ENCODE data around the gene CYGB. TPM values are rescaled to one million over a fixed set of nuclear protein-coding genes. Genes with fewer than 3 reads are reported as not detected.

CYGB gene
- total RNA-seq, 1 experiment from 2014 or later: 0.56 TPM

- Histone ChIP-seq H3K4me3 (ENCODE audit: low read depth, low read length, poor library complexity, severe bottlenecking) (no peak overlapping the region), H3K27ac (ENCODE audit: low read depth, low read length, poor library complexity, severe bottlenecking) (no peak overlapping the region), H3K36me3 (ENCODE audit: insufficient read depth, low read length, poor library complexity, severe bottlenecking) (no peaks in the 10 kb centered on the region), H3K4me1 (ENCODE audit: insufficient read depth, low read length, poor library complexity, severe bottlenecking) (no peaks in the 10 kb centered on the region), H3K9me3 (ENCODE audit: low read depth, low read length, poor library complexity, severe bottlenecking) (no peaks in the 10 kb centered on the region), H3K27me3 (replicated peaks; ENCODE audit: insufficient read depth, low read depth, low read length, poor library complexity) (no peaks in the 10 kb centered on the region)
- no peak for DNase-seq (ENCODE audit: low spot score)
- ChIA-PET POLR2A (ENCODE audit: low non-redundant PET) (no interaction called here), CTCF (no interaction called here)
- TF ChIP-seq, protein P1, sequence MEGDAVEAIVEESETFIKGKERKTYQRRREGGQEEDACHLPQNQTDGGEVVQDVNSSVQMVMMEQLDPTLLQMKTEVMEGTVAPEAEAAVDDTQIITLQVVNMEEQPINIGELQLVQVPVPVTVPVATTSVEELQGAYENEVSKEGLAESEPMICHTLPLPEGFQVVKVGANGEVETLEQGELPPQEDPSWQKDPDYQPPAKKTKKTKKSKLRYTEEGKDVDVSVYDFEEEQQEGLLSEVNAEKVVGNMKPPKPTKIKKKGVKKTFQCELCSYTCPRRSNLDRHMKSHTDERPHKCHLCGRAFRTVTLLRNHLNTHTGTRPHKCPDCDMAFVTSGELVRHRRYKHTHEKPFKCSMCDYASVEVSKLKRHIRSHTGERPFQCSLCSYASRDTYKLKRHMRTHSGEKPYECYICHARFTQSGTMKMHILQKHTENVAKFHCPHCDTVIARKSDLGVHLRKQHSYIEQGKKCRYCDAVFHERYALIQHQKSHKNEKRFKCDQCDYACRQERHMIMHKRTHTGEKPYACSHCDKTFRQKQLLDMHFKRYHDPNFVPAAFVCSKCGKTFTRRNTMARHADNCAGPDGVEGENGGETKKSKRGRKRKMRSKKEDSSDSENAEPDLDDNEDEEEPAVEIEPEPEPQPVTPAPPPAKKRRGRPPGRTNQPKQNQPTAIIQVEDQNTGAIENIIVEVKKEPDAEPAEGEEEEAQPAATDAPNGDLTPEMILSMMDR (conservative IDR thresholded peaks at IDR 0.05; ENCODE audit: low read depth, low read length): no peak
- TF ChIP-seq EZH2 (IDR thresholded peaks at IDR 0.05; ENCODE audit: borderline replicate concordance, low read depth, low read length, poor library complexity, severe bottlenecking): no peak
- no TSS peak for BruUV-seq (replicated peaks)
- intact Hi-C loops (cut with micrococcal nuclease; ENCODE audit: unreplicated experiment): no loop called here
Observed at GRCh38 chr17:76513306-76513692, 24.2 kb downstream of the CYGB start.

GRCh38 chr17:76512366-76513305 is 24.9 kb downstream of the CYGB start:
- CTCF ChIA-PET: interaction anchor here (0.6 kb wide), 1 partner anchor 211 kb away, joined by 4 read pairs; no protein-coding TSS in a partner anchor
- no peaks in the 10 kb centered on the region for H3K27me3 ChIP-seq (replicated peaks; ENCODE audit: insufficient read depth, low read depth, low read length, poor library complexity)
- intact Hi-C loops (cut with micrococcal nuclease; ENCODE audit: unreplicated experiment): no loop called here
- POLR2A ChIA-PET (ENCODE audit: low non-redundant PET): no interaction called here
- H3K9me3 ChIP-seq (ENCODE audit: low read depth, low read length, poor library complexity, severe bottlenecking): no peaks in the 10 kb centered on the region
- H3K4me3 ChIP-seq (ENCODE audit: low read depth, low read length, poor library complexity, severe bottlenecking): no peak overlapping the region
- H3K27ac ChIP-seq (ENCODE audit: low read depth, low read length, poor library complexity, severe bottlenecking): no peak overlapping the region
- DNase-seq (ENCODE audit: low spot score): no peak
- H3K36me3 ChIP-seq (ENCODE audit: insufficient read depth, low read length, poor library complexity, severe bottlenecking): no peaks in the 10 kb centered on the region
- no TSS peak for BruUV-seq (replicated peaks)
- H3K4me1 ChIP-seq (ENCODE audit: insufficient read depth, low read length, poor library complexity, severe bottlenecking): no peaks in the 10 kb centered on the region
- no peak for TF ChIP-seq EZH2 (IDR thresholded peaks at IDR 0.05; ENCODE audit: borderline replicate concordance, low read depth, low read length, poor library complexity, severe bottlenecking)
- TF ChIP-seq, protein P1 (conservative IDR thresholded peaks at IDR 0.05; ENCODE audit: low read depth, low read length): no peak

DNA sequence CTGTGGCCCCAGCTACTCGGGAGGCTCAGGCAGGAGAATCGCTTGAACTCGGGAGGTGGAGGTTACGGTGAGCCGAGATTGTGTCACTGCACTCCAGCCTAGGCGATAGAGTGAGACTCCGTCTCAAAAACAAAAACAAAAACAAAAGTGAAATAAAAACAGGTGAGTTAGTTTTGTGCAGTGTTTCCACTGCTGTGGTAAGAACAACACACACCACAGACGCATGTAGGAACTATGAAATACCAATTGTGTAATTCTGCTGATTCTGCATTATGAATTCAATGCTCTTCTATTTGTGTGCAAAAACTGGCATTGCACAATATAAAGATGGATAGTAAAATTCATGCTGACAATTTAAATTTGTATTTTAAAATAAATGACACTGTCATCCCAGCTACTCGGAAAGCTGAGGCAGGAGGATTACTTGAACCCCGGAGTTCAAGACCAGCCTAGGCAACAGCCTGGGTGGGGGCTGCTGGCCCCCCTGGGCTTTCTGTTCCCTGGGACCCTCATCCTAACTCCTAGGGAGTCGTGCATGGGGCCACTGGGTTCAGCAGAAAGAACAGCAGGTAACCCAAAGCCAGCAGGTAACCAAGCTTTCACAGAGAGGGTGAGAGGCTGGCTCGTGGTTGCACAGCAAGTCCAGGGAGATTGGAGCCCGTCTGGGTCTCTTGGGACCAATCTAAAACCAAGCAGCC is 25.7 kb downstream of the CYGB start:
- DNase-seq (ENCODE audit: low spot score): no peak
- no TSS peak for BruUV-seq (replicated peaks)
- no peaks in the 10 kb centered on the region for H3K36me3 ChIP-seq (ENCODE audit: insufficient read depth, low read length, poor library complexity, severe bottlenecking)
- POLR2A ChIA-PET (ENCODE audit: low non-redundant PET): no interaction called here
- TF ChIP-seq, protein P1 (conservative IDR thresholded peaks at IDR 0.05; ENCODE audit: low read depth, low read length): no peak
- TF ChIP-seq EZH2 (IDR thresholded peaks at IDR 0.05; ENCODE audit: borderline replicate concordance, low read depth, low read length, poor library complexity, severe bottlenecking): no peak
- no peaks in the 10 kb centered on the region for H3K27me3 ChIP-seq (replicated peaks; ENCODE audit: insufficient read depth, low read depth, low read length, poor library complexity)
- H3K27ac ChIP-seq (ENCODE audit: low read depth, low read length, poor library complexity, severe bottlenecking): no peak overlapping the region
- H3K4me1 ChIP-seq (ENCODE audit: insufficient read depth, low read length, poor library complexity, severe bottlenecking): no peaks in the 10 kb centered on the region
- CTCF ChIA-PET: interaction anchor here (0.9 kb wide), 1 partner anchor 50 kb away, joined by 3 read pairs; no protein-coding TSS in a partner anchor
- intact Hi-C loops (cut with micrococcal nuclease; ENCODE audit: unreplicated experiment): no loop called here
- H3K9me3 ChIP-seq (ENCODE audit: low read depth, low read length, poor library complexity, severe bottlenecking): no peaks in the 10 kb centered on the region
- H3K4me3 ChIP-seq (ENCODE audit: low read depth, low read length, poor library complexity, severe bottlenecking): no peak overlapping the region

All from A673 (cell line).